ENCODE data around the gene SNX17.
A peak's percentile ranks its signal among the peaks of the same experiment; 100 is the strongest.

Gene SNX17

DNA sequence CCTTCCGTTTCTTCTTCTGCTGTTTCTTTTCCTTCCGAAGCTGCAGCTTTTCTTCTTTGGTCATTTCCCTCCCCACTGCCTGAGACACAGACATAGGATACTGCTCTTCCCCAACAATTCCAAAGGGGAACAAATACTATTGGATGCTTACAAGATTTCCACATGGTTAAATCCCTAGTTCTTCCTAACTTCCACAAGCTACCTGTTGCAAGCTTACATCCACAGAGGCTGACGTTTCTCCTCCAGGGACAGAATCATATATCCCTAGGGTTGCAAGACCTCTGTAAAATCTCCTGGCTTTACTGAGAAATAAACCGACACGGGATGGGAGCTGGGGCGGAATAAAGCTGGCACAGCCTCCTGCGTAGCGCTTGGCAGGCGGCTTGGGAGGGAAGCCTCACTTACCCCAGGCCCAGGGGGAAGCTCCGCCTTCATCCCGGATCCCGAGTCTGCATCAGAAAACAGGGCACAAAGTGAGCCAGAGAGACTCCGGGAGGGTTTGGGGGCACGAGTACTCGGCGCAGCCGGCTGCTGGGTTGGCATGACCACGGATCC is 868 bp upstream of the SNX17 start:
- peak; percentile 28 for DNase-seq

DNA sequence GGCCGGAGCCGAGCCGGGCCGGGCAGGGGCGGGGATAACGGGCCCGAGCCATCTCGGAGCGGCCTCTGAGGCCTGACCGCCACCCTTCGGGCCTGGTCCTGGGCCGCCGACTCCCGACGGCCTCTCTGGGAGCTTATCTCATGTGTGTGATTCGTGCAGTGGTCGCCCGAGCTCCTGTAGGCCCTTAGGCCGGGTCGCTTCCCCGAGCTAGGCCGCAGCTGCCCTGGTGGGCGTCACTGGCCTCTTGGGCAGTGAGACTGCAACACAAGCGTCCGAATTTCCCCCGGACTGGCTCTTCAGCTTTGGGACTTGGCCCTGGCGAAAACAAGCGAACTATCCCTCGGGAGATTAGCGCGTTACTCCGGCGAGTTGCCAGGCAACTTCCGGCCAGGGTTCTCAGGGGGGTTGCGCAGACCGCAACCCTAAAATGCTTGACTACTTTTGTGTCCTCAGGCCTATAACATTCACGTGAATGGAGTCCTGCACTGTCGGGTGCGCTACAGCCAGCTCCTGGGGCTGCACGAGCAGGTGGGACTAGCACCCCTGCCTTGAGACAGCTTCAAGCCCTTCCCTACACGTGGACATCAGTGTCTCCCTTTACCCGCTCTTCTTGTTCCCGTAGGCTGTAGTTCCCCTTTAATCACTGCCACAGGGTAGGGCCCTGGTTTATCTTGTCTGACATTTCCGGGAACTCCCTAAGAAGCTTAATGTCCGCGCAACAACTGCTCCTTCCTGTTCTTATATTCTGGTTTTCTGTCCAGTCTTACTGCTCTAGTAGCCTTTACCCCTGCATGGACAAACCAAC is 602 bp downstream of the SNX17 start:
- DNase-seq: no peak

DNA sequence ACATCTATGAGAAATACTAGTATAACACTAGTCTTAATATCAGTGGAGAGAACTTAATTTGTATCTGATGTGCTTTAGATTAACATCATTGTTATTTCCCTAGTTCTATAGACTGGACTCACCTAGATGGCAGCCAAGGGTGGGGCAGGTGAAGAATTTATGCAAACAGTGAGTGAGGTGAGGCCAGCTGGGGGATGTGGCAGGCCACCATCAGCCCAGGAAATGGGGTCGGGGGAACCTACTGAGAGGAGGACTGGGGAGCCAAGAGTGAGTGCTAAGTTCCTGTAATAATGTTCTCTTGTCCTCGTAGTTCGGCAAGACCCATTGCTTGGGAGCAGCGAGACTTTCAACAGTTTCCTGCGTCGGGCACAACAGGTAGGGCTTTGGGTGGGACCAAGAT is 2.5 kb downstream of the SNX17 start:
- DNase-seq: no peak

DNA sequence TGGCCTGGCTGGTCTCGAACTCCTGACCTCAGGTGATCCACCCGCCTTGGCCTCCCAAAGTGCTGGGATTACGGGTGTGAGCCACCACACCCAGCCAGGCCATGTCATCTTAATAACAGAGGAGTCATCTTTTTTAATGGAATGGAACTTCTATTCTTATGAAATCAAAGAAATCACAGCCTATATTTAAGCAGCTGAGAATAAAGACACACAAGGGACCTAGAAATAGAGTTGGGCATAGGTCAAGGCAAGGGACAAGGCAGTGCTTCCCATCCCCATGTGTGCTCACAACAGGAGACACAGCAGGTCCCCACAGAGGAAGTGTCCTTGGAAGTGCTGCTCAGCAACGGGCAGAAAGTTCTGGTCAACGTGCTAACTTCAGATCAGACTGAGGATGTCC is 3.2 kb downstream of the SNX17 start:
- no peak for DNase-seq

DNA sequence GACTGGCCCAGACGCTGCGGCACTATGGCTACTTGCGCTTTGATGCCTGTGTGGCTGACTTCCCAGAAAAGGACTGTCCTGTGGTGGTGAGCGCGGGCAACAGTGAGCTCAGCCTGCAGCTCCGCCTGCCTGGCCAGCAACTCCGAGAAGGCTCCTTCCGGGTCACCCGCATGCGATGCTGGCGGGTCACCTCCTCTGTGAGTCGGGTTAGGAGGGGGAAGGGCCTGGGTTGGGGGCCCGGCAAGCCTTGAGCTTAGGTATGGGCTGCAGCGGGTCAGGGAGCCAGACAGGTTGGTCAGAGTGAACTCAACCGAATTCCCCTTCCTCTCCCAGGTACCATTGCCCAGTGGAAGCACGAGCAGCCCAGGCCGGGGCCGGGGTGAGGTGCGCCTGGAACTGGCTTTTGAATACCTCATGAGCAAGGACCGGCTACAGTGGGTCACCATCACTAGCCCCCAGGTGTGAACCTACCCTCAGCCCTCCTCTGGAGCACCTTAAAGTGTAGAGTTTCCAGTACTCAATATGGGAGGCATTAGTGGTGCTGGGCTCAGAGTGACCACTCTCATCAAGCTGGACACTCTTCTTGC is 5.2 kb downstream of the SNX17 start:
- DNase-seq: no peak

DNA sequence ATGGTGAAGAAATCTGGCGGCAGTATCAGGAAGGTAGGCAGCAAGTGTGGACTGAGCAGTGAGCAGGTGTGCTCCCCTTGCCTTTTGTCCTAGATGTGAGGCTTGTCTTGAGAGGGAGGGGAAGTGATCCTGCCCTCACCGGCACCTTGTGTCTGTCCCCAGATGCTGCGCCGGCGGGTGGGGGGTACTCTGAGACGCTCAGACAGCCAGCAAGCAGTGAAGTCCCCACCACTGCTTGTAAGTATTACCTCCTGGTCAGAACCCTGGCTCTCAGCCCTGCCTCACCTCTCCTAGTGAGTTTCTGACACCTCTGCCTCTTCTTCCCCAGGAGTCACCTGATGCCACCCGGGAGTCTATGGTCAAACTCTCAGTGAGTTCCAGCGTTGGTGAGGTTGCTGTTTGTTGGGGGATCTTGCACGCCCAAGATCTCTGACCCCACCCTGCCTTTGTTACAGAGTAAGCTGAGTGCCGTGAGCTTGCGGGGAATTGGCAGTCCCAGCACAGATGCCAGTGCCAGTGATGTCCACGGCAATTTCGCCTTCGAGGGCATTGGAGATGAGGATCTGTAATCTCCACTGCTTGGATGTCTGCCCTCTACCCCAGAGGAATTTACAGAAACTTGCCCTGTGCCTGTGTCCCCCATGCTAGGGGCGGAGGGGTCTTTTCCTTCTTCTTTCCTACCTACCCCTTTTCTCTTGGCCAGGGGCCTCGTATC is 5.9 kb downstream of the SNX17 start:
- no peak for DNase-seq

DNA sequence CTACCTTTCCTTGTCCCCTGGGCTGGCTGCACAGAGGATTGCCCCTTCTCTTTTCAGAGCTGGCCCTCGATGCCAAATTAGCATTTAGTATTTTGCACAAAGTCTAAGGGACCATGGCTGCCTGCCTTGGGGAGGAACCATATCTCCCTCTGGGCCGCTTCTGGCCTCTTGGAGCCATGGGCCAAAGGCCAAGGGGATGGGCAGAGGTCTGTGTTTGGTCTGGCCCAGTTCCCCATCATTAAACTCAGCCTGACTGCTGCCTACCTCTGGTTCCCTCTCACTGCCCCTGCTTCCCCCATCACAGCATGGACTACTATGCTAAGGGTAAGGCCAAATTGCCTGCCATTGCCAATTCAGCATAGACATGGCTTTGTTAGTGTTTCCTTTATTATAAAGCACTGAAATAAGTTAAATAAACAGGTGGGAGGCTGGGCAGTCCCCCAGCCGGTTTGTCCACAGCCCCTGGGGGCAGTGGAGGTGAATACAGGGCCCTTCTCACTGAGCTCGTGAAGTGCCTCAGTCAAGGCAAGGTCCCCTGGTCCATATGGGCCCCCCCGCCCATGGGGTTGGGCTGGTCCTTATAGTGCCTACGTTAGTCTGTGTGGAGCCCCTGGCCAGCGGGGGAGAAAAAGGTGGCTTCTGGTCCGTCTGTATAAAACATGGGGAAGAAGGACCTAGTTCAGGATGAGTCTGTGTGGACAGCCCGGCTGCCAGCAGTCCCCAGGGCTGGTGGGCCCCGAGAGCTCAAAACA is 6.6 kb downstream of the SNX17 start:
- no peak for DNase-seq

DNA sequence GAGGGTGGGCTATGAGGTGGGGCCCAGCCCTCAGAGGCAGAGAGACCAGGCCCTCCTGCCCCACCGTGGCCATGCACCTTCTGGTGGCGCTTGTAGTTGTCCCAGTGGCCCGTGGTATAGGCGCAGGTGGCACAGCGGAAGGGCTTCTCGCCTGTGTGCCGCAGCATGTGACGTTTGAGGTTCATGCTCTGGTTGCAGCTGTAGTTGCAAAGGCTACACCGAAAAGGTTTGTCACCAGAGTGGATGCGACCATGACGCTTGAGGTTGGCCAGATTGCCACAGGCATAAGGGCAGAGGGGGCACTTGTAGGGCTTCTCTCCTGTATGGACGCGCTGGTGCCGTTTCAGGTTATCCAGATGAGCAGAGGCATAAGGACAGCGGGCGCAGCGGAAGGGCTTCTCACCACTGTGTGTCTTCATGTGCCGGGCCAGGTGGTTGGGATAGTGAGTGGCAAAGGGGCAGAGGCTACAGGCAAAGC is 7.2 kb downstream of the SNX17 start:
- no peak for DNase-seq

DNA sequence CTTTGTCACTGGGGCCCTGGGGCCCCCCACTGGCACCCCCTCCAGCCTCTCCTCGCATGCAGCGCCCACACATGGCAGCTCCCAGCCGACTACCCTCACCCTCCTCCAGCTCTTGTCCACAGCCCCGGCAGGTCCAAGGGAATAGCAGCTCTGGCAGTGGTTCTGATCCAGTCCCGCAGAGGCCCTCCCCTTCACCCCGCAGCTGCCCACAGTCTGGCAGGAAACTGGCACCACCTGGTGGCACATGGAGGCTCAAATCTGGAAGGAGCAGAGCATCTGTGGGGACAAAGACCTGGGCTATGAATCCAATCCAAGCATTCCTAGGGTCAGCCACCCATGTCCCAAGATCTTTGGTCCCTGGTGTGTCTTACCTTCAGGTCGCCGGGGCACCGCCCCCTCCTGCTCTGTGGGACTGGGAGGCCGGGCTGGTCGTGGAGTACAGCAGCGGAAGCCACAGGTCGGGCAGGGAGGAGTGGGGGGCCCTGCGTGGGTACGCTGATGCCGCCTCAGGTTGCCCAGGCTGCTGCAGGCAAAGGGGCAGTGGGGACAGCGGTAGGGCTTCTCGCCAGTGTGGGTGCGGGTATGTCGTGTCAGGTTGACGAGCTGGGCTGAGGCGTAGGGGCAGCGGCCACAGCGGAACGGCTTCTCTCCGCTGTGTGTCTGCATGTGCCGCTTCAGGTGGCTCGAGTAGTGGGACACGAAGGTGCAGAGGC is 7.8 kb downstream of the SNX17 start:
- no peak for DNase-seq

DNA sequence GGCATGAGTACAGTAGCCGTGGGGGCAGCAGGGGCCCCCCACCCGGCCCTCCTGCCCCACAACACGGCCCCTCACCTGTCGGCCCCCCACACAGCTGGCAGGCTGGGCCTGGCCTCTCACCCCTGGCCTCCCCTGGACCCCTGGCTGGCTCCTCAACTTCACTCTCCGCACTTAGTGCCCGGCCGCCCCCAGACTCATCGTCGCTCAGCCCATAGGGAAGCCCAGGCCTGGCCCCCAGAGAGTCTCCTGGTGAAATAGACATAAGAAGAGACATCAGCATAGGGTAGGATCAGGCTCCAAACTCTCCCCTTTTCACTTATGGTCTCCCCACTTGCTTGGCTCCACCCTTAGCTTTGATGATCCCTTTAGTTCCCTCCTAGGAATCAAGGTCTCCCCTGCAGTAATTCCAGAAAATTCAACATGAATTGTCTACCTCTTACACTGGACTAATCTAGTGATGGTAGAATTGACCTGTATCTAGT is 8.4 kb downstream of the SNX17 start:
- no peak for DNase-seq

DNA sequence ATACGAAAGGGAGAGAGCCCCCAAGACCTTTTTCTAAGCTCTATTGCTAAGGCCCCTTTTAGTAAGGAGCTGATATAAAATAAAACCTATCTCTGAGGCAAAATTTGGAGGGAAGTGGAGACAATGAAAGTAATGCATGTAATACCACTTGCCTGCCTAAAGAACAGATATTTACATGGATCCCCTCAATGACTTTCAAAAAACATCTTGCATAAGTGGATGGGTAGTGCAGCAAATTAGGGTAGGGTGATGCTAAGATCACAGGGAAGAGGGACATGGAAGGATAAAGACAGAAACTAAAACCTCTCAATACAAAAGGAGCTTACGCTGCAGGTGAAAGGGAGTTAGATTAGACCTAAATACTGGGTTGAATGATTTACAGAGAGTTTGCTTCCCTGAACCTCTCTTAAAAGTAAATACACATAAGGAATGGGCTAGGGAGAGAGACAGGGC is 9.0 kb downstream of the SNX17 start:
- no peak for DNase-seq

DNA sequence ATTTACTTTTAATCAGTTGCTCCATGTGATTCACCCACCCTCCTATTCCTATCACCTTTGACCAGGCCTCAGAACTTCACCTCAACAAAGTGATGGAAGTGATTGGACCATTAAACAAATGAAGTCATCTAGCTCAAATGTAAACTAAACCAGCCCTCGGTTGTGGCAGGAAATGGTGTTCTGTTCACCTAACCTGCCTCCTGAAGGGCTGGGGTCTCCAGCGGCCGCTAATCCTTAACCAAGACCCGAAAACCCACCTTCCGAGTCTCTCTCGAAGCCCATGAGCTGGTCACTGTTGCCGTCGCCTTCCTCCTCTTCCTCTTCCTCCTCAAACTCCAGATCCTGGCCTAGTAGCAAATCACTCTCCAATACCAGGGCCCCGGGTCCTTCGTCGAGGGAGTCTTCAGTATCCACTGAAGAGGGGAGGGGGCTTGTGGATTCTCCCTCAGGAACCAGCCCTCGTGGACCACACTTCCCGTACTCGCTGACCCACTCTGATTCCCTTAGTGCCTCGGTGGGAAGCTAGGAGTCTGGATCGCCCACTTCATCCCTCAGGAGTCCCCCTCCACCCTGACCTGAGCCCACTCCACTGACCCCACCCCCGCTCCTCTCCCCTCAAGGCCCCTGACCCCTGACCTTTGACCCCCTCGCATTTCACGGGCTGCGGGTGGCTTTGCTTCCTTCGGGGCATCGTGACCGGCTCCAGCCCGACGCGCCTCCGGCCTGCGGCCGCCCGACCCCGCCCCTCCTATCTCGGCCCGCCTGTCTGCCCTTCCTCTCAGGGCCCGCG is 9.6 kb downstream of the SNX17 start:
- DNase-seq: no peak

DNA sequence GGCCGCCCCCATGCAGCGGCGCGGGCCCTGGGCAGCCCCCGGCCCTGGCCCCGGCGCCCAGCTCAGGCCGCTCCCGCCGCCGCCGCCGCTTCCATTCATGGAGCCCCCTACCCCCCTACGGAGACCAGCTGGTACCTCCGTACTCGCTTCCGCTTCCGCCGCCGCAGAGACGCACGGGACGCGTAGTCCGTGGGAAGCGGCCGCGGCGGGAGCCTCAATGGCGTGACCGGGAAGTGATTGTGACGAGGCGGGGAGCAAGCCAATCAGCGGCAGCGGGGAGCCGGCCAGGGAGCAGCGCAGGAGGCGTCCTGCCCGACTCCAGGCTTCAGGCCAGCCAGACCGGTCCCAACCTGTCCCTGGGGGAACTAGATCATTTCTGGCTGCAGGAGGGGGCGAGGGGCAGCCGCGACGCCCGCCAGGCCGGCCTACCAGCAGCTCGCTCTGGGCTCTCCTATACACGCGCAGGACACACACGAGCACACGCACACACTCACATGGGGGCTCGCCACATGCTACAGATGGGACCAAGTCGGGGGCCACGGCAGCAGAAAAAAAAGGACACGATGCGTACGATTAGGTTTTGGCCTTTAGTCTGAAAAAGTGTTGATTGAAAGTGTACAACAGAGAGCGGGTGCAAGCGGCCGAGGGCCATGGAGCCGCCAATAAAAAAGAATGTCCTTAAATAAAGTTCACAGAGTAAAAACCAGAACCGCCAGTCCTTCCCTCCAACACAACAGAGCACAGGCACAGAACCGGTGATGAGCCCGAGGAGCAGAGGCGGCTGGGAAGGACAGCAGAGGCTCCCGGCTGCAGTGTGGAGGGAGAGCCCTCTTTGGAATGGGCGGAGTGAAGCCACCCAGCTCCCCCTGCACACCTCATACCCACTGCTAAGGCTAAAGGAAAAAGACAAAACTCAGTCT is 10.5 kb downstream of the SNX17 start, which contains the start of gene ZNF513:
ZNF513 (minus strand) TSS at position 109 of the 920 bp plus-strand sequence. CDS start 208 bp downstream, outside the sequence.
- DNase-seq: peak; percentile 95

DNA sequence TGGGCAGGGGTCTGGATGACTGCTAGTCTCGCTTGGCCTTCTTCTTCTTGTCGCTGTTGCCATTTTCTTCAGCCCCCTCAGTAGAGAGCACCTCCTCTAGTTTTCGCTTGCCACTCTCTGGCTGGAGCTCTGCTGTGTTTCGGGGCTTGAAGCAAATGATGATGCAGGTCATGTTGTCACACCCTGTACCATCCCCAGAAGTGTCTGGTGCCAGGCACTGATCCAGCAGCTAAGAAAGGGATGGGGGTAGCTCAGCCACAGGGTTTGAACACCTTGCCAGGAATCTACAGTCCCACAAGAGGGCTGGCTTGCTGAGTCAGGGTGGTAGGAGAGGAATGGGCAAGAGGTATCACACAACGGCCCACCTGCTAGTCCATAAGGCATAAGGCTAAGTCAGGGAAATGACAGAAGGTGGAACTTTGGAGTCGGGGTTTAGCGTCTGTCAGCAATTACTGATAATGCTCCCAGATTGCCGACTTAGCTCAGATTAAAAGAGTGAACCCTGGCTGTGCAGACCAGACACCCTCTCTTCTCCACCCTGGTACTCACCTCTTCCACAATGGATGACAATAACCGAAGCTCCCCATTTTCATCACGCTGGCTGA is 11.3 kb downstream of the SNX17 start:
- no peak for DNase-seq

DNA sequence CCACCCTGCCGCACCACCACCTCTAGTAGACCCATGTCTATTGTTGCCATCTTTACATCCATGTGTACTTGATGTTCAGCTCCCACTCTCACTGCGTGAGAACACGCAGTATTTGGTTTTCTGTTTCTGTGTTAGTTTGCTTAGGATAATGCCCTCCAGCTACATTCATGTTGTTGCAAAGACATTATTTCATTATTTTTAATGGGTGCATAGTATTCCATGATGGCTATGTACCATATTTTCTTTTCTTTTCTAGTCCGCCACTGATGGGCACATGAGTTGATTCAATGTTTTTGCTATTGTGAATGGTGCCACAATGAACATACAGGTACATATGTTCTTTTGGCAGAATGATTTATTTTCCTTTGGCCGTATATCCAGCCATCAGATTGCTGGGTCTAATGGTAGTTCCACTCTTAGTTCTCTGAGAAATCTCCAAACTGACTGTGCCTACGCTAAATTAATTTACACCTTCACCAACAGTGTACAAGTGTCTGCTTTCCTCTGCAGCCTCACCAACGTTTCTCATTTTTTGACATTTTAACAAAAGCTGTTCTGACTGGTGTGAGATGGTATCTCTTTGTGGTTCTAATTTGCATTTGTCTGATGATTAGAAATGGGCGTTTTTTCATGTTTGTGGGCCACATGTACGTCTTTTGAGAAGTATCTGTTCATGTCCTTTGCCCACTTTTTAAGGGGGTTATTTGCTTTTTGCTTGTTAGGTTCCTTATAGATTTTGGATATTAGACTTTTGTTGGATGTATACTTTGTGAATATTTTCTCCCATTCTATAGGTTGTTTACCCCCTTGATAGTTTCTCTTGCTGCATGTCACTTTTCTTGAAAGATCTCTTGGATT is 20.6 kb downstream of the SNX17 start:
- DNase-seq: no peak

DNA sequence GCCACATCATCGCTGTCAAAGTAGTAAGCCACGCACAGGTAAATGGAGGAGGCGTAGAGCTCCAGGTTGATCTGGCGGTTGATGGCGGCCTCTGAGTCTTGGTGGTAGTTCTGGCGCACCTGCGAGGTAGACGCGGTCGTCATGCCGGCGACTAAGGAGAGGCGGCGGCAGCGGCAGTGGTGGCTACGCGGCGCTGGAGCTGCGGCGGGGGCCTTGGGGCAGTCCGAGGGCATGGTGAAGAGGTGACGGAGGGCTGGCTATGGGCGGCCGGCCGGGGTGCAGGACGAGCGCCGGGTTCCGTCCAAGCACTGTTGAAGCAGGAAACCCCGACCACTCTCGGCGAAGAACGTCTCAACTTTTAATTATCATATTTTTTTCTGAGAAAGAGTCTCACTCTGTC is 22.8 kb downstream of the SNX17 start:
- no peak for DNase-seq

DNA sequence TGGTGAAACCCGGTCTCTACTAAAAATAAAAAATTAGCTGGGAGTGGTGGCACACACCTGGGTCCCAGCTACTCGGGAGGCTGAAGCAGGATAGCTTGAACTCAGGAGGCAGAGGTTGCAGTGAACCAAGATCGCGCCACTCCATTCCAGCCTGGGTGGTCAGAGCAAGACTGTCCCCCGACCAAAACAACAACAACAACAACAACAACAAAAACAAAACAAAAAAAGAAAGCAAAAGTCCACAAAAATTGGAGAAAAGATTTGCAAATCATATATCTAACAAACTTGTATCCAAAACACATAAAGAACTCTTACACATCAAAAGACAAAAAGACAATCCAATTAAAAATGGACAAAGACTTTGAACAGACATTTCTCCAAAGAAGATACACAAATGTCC is 28.5 kb downstream of the SNX17 start:
- DNase-seq: no peak

All from NCI-H446 treated with DMSO at 0.1 percent for 48 hours (cell line).